Measurements from ENCODE around the gene MAST4. TPM values are rescaled to one million over a fixed set of nuclear protein-coding genes. Genes with fewer than 3 reads are reported as not detected.

The MAST4 gene
- total and polyA plus RNA-seq, 2 of the 8 experiments (the other 6 are each of a cell fraction or from before 2014, with no cell fraction given) = 1.5 to 2.6 TPM

- Histone ChIP-seq H3K79me2 (ENCODE audit: control insufficient read depth in 1 of 2, insufficient read depth in 2 of 2, low read length in 2 of 2) (no peaks in the 10 kb centered on the region), H3K4ac (replicated peaks; ENCODE audit: insufficient read length, low read depth, low read length) (no peak overlapping the region), H2AFZ (ENCODE audit: low read length) (no peak overlapping the region), H2BK20ac (ENCODE audit: low read length) (no peak overlapping the region), H4K20me1 (replicated peaks in 1 of 2; ENCODE audit: control insufficient read depth in 1 of 2, insufficient read depth in 2 of 2, low read length in 2 of 2) (peaks cover 0 to 3% of the 10 kb centered on the region in 2 experiments), H3K9me3 (ENCODE audit: insufficient read depth in 2 of 2, low read depth in 1 of 2, low read length in 1 of 2) (no peaks in the 10 kb centered on the region), H3K23me2 (ENCODE audit: low read depth, low read length) (no peaks in the 10 kb centered on the region), H3K27ac (ENCODE audit: low read depth, low read length) (no peak overlapping the region), H3K4me3 (ENCODE audit: extremely low read depth in 1 of 4, insufficient read depth in 2 of 4, low read depth in 3 of 4, low read length in 4 of 4) (no peak overlapping the region), H3K36me3 (ENCODE audit: control insufficient read depth in 2 of 4, insufficient read depth in 4 of 4, low read length in 3 of 4) (no peaks in the 10 kb centered on the region), H3K23ac (ENCODE audit: insufficient read length) (no peak overlapping the region), H3K79me1 (ENCODE audit: low read depth, low read length) (no peaks in the 10 kb centered on the region; the same call in 1 of the 2 replicates), H3K4me2 (ENCODE audit: insufficient read depth in 1 of 2, low read depth in 2 of 2, low read length in 2 of 2) (no peak overlapping the region), H3K56ac (replicated peaks; ENCODE audit: insufficient read length, low read depth, low read length) (no peak overlapping the region), H3K4me1 (replicated peaks in 1 of 4; ENCODE audit: control insufficient read depth in 3 of 4, insufficient read depth in 4 of 4, low read length in 3 of 4) (peaks cover 0 to under 1% (median 0%) of the 10 kb centered on the region in 4 experiments; a peak in 1 of 7 replicates), H2BK5ac (ENCODE audit: low read depth, low read length) (no peak overlapping the region), H4K5ac (ENCODE audit: insufficient read length, low read depth, low read length) (no peak overlapping the region), H2BK120ac (replicated peaks; ENCODE audit: low read depth, low read length) (no peak overlapping the region), H2BK15ac (ENCODE audit: low read length) (no peak overlapping the region), H3K27me3 (replicated peaks in 1 of 4; ENCODE audit: control insufficient read depth in 3 of 4, extremely low read depth in 1 of 4, insufficient read depth in 3 of 4, low read length in 3 of 4) (no peaks in the 10 kb centered on the region), H3K9ac (replicated peaks in 1 of 4; ENCODE audit: extremely low read depth in 1 of 4, low read depth in 3 of 4, low read length in 3 of 4) (no peak overlapping the region), H4K8ac (ENCODE audit: extremely low read depth, insufficient read depth, low read length) (no peak overlapping the region), H4K91ac (replicated peaks; ENCODE audit: insufficient read length, low read length) (no peak overlapping the region), H3K18ac (ENCODE audit: extremely low read depth, low read length) (no peak overlapping the region), H2BK12ac (ENCODE audit: low read depth, low read length) (no peak overlapping the region), H2AK5ac (ENCODE audit: low read depth, low read length) (no peak overlapping the region), H3K14ac (ENCODE audit: insufficient read length) (no peak overlapping the region)
- DNase-seq (ENCODE audit: low read depth in 1 of 2, low spot score in 2 of 2) = no peak
- 92% methylated on average over 3 of the region's 3 CpGs; no CpG with 5 or more reads in 1 of the 2 experiments for WGBS, 2 experiments (ENCODE audit: extremely low coverage in 1 of 2, insufficient coverage in 1 of 2, insufficient read length in 1 of 2, insufficient replicate concordance in 2 of 2, low coverage in 1 of 2, low lambda C conversion rate in 2 of 2, missing lambda C conversion rate in 1 of 2)
- CTCF ChIA-PET (ENCODE audit: partially characterized antibody) = interaction anchor here (0.6 kb wide), 1 partner anchor 568 kb away, joined by 3 read pairs; no protein-coding TSS in a partner anchor
- FAIRE-seq = no peak
- POLR2A ChIA-PET (ENCODE audit: partially characterized antibody) = interaction anchor here (1.0 kb wide), 1 partner anchor 10 kb away, joined by 4 read pairs; no protein-coding TSS in a partner anchor
- no peak for TF ChIP-seq TCF12 (IDR thresholded peaks at IDR 0.05; ENCODE audit: low read depth, low read length)
Measured at GRCh38 chr5:66877843-66878242, 281.6 kb downstream of the MAST4 start.

Data from H1 (cell line).